ENCODE measurements around the gene SMAD2. TPM values are rescaled to one million over a fixed set of nuclear protein-coding genes. Genes with fewer than 3 reads are reported as not detected.

The SMAD2 gene
- total RNA-seq, 3 donors from 2014 or later = 129 to 147 (median 138) TPM

DNA sequence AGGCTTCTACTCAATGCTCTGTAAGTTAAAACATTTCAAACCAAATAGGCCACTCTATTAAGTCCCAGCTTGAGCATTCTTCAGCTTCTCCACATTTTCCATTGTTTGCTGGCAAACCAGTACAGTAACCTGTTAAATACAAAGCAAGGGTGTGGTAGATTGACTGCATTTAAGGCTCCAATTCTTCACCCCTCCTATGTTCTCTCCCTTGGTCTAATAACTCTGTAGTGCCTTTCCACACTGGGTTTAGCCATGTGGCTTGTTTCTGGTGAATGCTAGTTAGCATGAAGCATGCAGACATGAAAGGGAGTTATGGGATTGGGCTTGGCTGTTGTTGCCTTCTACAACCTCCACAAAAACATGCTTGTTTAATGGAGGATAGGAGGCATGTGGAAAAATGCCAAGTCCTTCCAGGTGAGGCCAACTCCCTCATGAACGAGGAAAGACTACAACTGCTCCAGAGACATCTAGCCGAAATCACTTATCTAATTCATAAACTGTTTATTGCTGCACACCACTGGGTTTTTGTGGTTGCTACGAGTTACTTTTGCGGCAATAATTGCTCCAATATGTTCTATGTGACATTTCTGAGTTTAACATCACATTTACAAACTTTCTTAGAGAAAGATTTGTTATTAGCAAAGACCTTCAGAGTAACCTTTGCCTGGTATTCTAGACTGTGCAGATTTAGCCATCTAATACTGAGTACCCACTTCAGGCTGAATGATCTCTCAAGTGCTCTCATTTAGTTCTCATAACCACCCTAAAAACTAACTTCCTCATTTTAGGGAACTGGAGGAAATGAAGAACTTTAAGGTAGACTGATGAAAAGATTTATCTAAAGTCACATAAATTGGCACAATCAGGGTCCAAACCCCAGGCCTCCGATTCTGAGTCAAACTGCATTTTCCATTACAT lies 104.0 kb downstream of the SMAD2 start:
- no peak for DNase-seq
- H3K4me3 Mint-ChIP-seq = no peak overlapping the region
- no peaks in the 10 kb centered on the region for H3K4me1 Mint-ChIP-seq (ENCODE audit: low read depth)
- H3K36me3 Mint-ChIP-seq (ENCODE audit: insufficient read depth) = peaks cover 31% of the 10 kb centered on the region
- no peak for ATAC-seq
- H3K27me3 Mint-ChIP-seq (ENCODE audit: low read depth) = no peaks in the 10 kb centered on the region
- H3K9me3 Mint-ChIP-seq = peaks cover 3% of the 10 kb centered on the region

GRCh38 chr18:47821314-47821713 lies 109.1 kb downstream of the SMAD2 start:
- H3K27me3 Mint-ChIP-seq (ENCODE audit: low read depth) = no peaks in the 10 kb centered on the region
- H3K4me1 Mint-ChIP-seq (ENCODE audit: low read depth) = no peaks in the 10 kb centered on the region
- no peak for ATAC-seq
- H3K9me3 Mint-ChIP-seq = no peaks in the 10 kb centered on the region
- H3K36me3 Mint-ChIP-seq (ENCODE audit: insufficient read depth) = peaks cover 21% of the 10 kb centered on the region
- no peak for DNase-seq
- no peak overlapping the region for H3K4me3 Mint-ChIP-seq

- H3K4me3 Mint-ChIP-seq = no peak overlapping the region
- ATAC-seq = no peak
- no peaks in the 10 kb centered on the region for H3K9me3 Mint-ChIP-seq
- DNase-seq = no peak
- H3K36me3 Mint-ChIP-seq (ENCODE audit: insufficient read depth) = peaks cover 20% of the 10 kb centered on the region
- no peaks in the 10 kb centered on the region for H3K4me1 Mint-ChIP-seq (ENCODE audit: low read depth)
- H3K27me3 Mint-ChIP-seq (ENCODE audit: low read depth) = no peaks in the 10 kb centered on the region
Observed at GRCh38 chr18:47817795-47818077, 112.7 kb downstream of the SMAD2 start.

DNA sequence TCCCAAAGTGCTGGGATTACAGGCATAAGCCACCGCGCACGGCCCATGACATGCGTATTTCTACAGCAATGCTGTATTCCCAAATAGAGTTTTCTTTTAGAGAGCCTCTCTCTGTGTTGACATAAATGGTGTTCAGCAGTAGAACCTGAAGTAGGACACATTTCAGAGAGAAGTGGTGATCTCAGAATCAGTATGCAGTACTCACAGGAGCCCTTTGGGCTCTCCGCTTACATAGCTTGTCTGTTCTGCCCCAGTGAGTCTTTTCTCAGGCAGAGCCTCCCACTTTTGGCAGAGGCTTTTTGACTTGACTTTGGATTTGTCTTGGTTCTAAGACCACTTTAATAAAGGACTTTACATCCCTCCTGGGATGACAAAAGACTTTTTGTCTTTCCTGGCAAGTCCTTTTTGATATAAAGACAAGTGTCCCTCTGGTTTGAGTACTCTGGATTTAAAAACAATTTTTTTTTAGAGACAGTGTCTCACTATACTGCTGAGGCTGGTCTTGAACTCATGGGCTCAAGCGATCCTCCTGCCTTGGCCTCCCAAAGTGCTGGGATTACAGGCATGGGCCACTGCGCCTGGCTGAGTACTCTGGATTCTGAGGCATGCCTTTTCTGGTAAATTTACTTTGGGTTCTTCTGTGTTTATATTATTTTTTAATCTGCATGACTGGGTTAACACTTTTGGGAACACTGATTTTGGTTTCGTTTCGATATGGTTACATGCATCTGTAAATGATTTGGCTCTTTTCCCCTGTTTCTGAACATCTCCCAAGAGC lies 113.3 kb downstream of the SMAD2 start:
- no peaks in the 10 kb centered on the region for H3K27me3 Mint-ChIP-seq (ENCODE audit: low read depth)
- no peaks in the 10 kb centered on the region for H3K9me3 Mint-ChIP-seq
- no peak overlapping the region for H3K4me3 Mint-ChIP-seq
- H3K36me3 Mint-ChIP-seq (ENCODE audit: insufficient read depth) = peaks cover 20% of the 10 kb centered on the region
- DNase-seq (no peak), ATAC-seq (no peak)
- H3K4me1 Mint-ChIP-seq (ENCODE audit: low read depth) = no peaks in the 10 kb centered on the region

DNA sequence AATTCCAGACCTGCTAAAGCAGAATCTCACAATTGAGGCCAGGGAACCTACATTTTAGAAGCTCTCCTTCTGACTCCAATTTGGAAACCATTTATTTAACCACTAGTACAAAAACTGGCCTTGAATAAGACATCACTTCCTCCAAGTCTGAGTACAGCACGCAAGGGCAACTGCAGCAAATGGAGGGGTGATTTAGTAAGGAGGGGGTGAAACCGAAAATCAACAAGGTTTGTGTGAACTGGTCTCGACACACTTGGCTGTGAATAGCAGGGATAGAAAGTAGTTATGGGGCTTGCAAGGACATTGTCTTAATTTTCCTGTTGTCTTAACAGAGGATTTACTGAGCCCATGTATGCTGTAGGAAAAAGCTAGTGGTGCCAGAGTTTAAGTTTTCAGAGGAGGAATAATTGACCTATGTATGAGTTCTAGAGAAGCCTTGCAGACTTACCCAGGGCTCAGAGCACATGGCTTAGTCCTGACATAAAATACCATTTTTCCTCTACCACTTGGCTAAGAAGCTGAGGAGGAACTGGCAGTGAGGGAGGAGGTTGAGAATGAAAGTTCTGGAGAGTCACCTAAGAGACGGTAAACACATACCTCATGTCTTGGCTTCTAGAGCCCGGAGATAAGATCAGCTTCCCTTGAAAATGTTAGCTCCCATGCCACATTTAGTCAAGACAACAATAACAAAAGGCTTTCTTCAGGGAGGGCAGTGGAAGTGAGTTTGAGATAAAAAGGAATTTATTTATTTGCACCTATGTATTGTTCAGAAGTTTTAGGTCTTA lies 114.8 kb downstream of the SMAD2 start:
- no peak for DNase-seq
- no peak for ATAC-seq
- Mint-ChIP-seq H3K9me3 (no peaks in the 10 kb centered on the region), H3K27me3 (ENCODE audit: low read depth) (no peaks in the 10 kb centered on the region), H3K4me3 (no peak overlapping the region), H3K4me1 (ENCODE audit: low read depth) (no peaks in the 10 kb centered on the region), H3K36me3 (ENCODE audit: insufficient read depth) (peaks cover 18% of the 10 kb centered on the region)

GRCh38 chr18:47809420-47809819 lies 121.0 kb downstream of the SMAD2 start:
- ATAC-seq = no peak
- DNase-seq = no peak
- H3K36me3 Mint-ChIP-seq (ENCODE audit: insufficient read depth) = peaks cover 5% of the 10 kb centered on the region
- no peak overlapping the region for H3K4me3 Mint-ChIP-seq
- H3K9me3 Mint-ChIP-seq = no peaks in the 10 kb centered on the region
- H3K4me1 Mint-ChIP-seq (ENCODE audit: low read depth) = no peaks in the 10 kb centered on the region
- H3K27me3 Mint-ChIP-seq (ENCODE audit: low read depth) = no peaks in the 10 kb centered on the region

DNA sequence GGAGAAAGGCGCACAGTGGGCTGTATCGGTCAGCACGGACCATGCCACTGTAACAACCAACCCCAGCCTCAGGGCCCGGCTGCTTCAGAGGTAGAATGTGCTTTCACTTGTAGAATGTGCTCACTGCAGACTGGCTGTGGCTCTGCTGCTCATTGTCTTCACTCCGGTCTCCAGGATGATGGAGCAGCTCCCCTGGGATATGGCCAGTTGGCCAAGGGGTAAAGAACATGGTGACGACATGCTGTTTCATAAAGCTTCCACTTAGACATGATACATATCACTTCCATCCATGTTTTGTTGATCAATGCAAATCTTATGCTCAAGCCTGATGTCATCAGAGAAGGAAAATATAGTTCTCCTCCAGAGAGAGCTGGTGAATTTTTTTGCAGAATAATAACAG lies 127.7 kb downstream of the SMAD2 start:
- H3K9me3 Mint-ChIP-seq = no peaks in the 10 kb centered on the region
- no peak for ATAC-seq
- no peaks in the 10 kb centered on the region for H3K36me3 Mint-ChIP-seq (ENCODE audit: insufficient read depth)
- no peak for DNase-seq
- no peak overlapping the region for H3K4me3 Mint-ChIP-seq
- H3K4me1 Mint-ChIP-seq (ENCODE audit: low read depth) = no peaks in the 10 kb centered on the region
- no peaks in the 10 kb centered on the region for H3K27me3 Mint-ChIP-seq (ENCODE audit: low read depth)

DNA sequence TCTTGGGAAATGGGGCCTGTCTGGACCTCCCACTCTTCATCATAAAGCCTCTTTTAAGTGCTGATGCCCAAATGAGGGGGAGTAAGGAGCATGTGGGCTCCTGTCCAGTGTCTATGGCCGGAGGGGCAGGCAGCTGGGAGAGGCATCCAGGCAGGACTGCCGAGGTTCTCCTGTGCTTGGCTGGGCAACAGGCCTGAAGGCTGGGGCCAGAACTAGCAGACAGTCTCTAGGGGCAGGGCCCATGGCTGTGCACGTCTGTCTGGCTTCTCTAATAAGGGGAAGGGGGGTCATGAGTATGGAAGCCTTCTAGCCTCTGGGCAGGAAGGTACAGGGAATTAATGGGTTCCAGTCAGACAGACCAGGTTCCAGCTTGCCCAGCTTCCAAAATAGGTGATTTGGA lies 128.6 kb downstream of the SMAD2 start:
- Mint-ChIP-seq H3K9me3 (no peaks in the 10 kb centered on the region), H3K36me3 (ENCODE audit: insufficient read depth) (no peaks in the 10 kb centered on the region), H3K27me3 (ENCODE audit: low read depth) (no peaks in the 10 kb centered on the region), H3K4me1 (ENCODE audit: low read depth) (no peaks in the 10 kb centered on the region), H3K4me3 (no peak overlapping the region)
- no peak for DNase-seq
- no peak for ATAC-seq

- Mint-ChIP-seq H3K36me3 (ENCODE audit: insufficient read depth) (no peaks in the 10 kb centered on the region), H3K4me1 (ENCODE audit: low read depth) (no peaks in the 10 kb centered on the region), H3K9me3 (no peaks in the 10 kb centered on the region), H3K27me3 (ENCODE audit: low read depth) (no peaks in the 10 kb centered on the region), H3K4me3 (no peak overlapping the region)
- ATAC-seq (no peak), DNase-seq (no peak)
Observed at GRCh38 chr18:47800756-47801155, 129.7 kb downstream of the SMAD2 start.

- DNase-seq (no peak), ATAC-seq (no peak)
- Mint-ChIP-seq H3K27me3 (ENCODE audit: low read depth) (peaks cover 1% of the 10 kb centered on the region), H3K9me3 (no peaks in the 10 kb centered on the region), H3K4me3 (no peak overlapping the region), H3K36me3 (ENCODE audit: insufficient read depth) (no peaks in the 10 kb centered on the region), H3K4me1 (ENCODE audit: low read depth) (no peaks in the 10 kb centered on the region)
Observed at GRCh38 chr18:47800248-47800647, 130.2 kb downstream of the SMAD2 start.

DNA sequence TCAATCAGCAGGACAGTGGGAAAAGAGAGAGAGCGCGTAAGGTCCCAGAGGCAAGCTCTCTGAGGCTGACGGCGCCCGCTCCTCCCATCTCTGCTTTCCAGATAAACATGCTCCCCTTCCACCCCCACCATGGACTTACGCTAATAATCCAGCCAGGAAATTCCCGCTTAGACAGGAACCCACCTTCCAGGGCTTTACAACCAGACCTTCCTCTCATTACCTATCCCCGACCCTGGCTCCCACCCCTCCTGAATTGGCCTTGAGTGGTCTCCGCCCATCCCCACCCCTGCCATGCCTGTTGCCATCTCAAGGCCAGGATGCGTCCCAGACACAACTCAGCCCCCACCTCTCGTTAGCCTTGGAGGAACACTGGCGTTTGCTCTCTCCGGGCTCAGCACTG lies 131.1 kb downstream of the SMAD2 start:
- ATAC-seq = no peak
- H3K4me1 Mint-ChIP-seq (ENCODE audit: low read depth) = no peaks in the 10 kb centered on the region
- no peaks in the 10 kb centered on the region for H3K9me3 Mint-ChIP-seq
- H3K36me3 Mint-ChIP-seq (ENCODE audit: insufficient read depth) = no peaks in the 10 kb centered on the region
- no peak for DNase-seq
- no peak overlapping the region for H3K4me3 Mint-ChIP-seq
- peaks cover 1% of the 10 kb centered on the region for H3K27me3 Mint-ChIP-seq (ENCODE audit: low read depth)

GRCh38 chr18:47798366-47798765 lies 132.1 kb downstream of the SMAD2 start:
- Mint-ChIP-seq H3K9me3 (no peaks in the 10 kb centered on the region), H3K4me3 (no peak overlapping the region), H3K36me3 (ENCODE audit: insufficient read depth) (no peaks in the 10 kb centered on the region), H3K27me3 (ENCODE audit: low read depth) (peaks cover 1% of the 10 kb centered on the region), H3K4me1 (ENCODE audit: low read depth) (no peaks in the 10 kb centered on the region)
- DNase-seq (no peak), ATAC-seq (no peak)

GRCh38 chr18:47797126-47797525 lies 133.3 kb downstream of the SMAD2 start:
- H3K4me3 Mint-ChIP-seq = no peak overlapping the region
- H3K9me3 Mint-ChIP-seq = no peaks in the 10 kb centered on the region
- no peaks in the 10 kb centered on the region for H3K4me1 Mint-ChIP-seq (ENCODE audit: low read depth)
- H3K27me3 Mint-ChIP-seq (ENCODE audit: low read depth) = peaks cover 1% of the 10 kb centered on the region
- DNase-seq (no peak), ATAC-seq (no peak)
- H3K36me3 Mint-ChIP-seq (ENCODE audit: insufficient read depth) = no peaks in the 10 kb centered on the region

GRCh38 chr18:47795434-47795814 lies 135.0 kb downstream of the SMAD2 start:
- H3K36me3 Mint-ChIP-seq (ENCODE audit: insufficient read depth) = no peaks in the 10 kb centered on the region
- DNase-seq (no peak), ATAC-seq (no peak)
- no peaks in the 10 kb centered on the region for H3K9me3 Mint-ChIP-seq
- no peaks in the 10 kb centered on the region for H3K4me1 Mint-ChIP-seq (ENCODE audit: low read depth)
- H3K27me3 Mint-ChIP-seq (ENCODE audit: low read depth) = peaks cover 1% of the 10 kb centered on the region
- H3K4me3 Mint-ChIP-seq = no peak overlapping the region
